Smooth muscle cell (in vitro differentiated cells): ENCODE measurements around the gene JAGN1. TPM values are rescaled to one million over a fixed set of nuclear protein-coding genes. Genes with fewer than 3 reads are reported as not detected.
A peak's percentile ranks its signal among the peaks of the same experiment; 100 is the strongest.

Source experiments
- DNase-seq: peaks from one replicate; lab custom pipeline; 2025; ENCODE audit not compliant: unreplicated experiment; lab: John Stamatoyannopoulos, UW
- H2AFZ ChIP-seq: fragments of 200-600 bp; sonication (generic); 2 replicates; pipeline ENCODE4 v1.6.0; 2016; ENCODE audit warnings: antibody characterized with exemption, low read depth, mild to moderate bottlenecking
- H3F3A ChIP-seq: fragments of 200-600 bp; sonication (generic); 2 replicates; pipeline ENCODE4 v1.6.0; 2017; ENCODE audit warnings: antibody characterized with exemption, low read depth
- H3K27ac ChIP-seq: fragments of 200-600 bp; sonication (generic); 2 replicates; pipeline ENCODE4 v1.5.1; 2016; ENCODE audit warnings: low read depth, mild to moderate bottlenecking
- H3K27me3 ChIP-seq: fragments of 200-600 bp; sonication (generic); 2 replicates; pipeline ENCODE4 v1.6.1; 2016; ENCODE audit warnings: low read depth, mild to moderate bottlenecking
- H3K36me3 ChIP-seq: fragments of 200-600 bp; sonication (generic); 2 replicates; pipeline ENCODE4 v1.5.1; 2016; ENCODE audit warnings: low read depth
- H3K4me1 ChIP-seq: fragments of 200-600 bp; sonication (generic); 2 replicates; pipeline ENCODE4 v1.5.1; 2016; ENCODE audit warnings: low read depth
- H3K4me2 ChIP-seq: fragments of 200-600 bp; sonication (generic); 2 replicates; pipeline ENCODE4 v1.6.0; 2016; ENCODE audit warnings: mild to moderate bottlenecking
- H3K4me3 ChIP-seq: fragments of 200-600 bp; sonication (generic); 2 replicates; pipeline ENCODE4 v1.5.1; 2016; ENCODE audit warnings: mild to moderate bottlenecking
- H3K79me2 ChIP-seq: fragments of 200-600 bp; sonication (generic); 2 replicates; pipeline ENCODE4 v1.6.0; 2016; ENCODE audit warnings: low read depth, mild to moderate bottlenecking
- H3K9ac ChIP-seq: fragments of 200-600 bp; sonication (generic); 2 replicates; pipeline ENCODE4 v1.6.0; 2016; ENCODE audit warnings: low read depth
- H3K9me3 ChIP-seq: fragments of 200-600 bp; sonication (generic); replicated peaks from 2 replicates; pipeline ENCODE4 v1.5.1; 2016; ENCODE audit warnings: low read depth
- H4K20me1 ChIP-seq: fragments of 200-600 bp; sonication (generic); 2 replicates; pipeline ENCODE4 v1.6.0; 2016; ENCODE audit warnings: low read depth
- WGBS: methylation state at CpG from one replicate; pipeline ENCODE4 v1.1.7; 2016; ENCODE audit warnings: low lambda C conversion rate; 5-methylcytosine and 5-hydroxymethylcytosine counted together
- polyA plus RNA-seq: library from polyadenylated mRNA; unstranded; fragments of >200 nt; fragmentation: Nextera tagmentation; extraction: Ambion mirVana; gene quantifications from 2 replicates; pipeline ENCODE4 v1.2.1, GENCODE V29; 2016
- total RNA-seq: library from RNA; depleted of rRNA; stranded (reverse); fragments of >200 nt; gene quantifications from 2 replicates; pipeline ENCODE4 v1.2.3, GENCODE V29; 2014
- TF ChIP-seq, protein P1 (sequence below): fragments of 200-600 bp; sonication (generic); IDR thresholded peaks from 2 replicates; pipeline ENCODE4 v1.5.1; 2017; ENCODE audit warnings: borderline replicate concordance, mild to moderate bottlenecking, antibody characterized with exemption; ENCODE audit not compliant: insufficient read depth, poor library complexity, severe bottlenecking

JAGN1 gene
- total and polyA plus RNA-seq, 2 experiments from 2014 or later = 36.8 to 37.3 TPM

DNA sequence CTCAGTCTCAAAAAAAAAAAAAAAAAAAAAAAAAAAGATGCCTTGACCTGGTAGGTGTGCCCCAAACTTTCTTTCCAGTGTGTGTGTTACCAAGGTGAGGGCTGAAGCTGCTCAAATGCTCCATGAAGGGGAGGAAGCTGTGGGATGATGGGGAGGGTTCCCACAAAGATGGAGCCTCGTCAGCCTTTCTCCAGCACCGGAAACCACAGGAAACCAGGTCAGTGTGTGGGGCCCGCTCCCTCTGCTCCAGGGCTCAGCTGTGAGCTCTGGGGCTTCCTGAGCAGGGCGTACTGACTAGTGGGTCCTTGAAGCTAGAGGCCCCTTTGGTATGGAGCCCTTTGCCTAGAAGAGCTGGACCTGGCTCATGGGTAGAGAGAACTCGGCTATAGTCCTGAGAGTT is 11.6 kb downstream of the JAGN1 start:
- no peaks in the 10 kb centered on the region for H3F3A ChIP-seq
- no peak overlapping the region for H3K9ac ChIP-seq
- H4K20me1 ChIP-seq = no peaks in the 10 kb centered on the region
- no peaks in the 10 kb centered on the region for H3K9me3 ChIP-seq
- peak overlapping the region; percentile 17 for H2AFZ ChIP-seq
- H3K27ac ChIP-seq = no peak overlapping the region
- H3K4me3 ChIP-seq = no peak overlapping the region
- no peak for DNase-seq
- no peaks in the 10 kb centered on the region for H3K36me3 ChIP-seq
- TF ChIP-seq, protein P1, sequence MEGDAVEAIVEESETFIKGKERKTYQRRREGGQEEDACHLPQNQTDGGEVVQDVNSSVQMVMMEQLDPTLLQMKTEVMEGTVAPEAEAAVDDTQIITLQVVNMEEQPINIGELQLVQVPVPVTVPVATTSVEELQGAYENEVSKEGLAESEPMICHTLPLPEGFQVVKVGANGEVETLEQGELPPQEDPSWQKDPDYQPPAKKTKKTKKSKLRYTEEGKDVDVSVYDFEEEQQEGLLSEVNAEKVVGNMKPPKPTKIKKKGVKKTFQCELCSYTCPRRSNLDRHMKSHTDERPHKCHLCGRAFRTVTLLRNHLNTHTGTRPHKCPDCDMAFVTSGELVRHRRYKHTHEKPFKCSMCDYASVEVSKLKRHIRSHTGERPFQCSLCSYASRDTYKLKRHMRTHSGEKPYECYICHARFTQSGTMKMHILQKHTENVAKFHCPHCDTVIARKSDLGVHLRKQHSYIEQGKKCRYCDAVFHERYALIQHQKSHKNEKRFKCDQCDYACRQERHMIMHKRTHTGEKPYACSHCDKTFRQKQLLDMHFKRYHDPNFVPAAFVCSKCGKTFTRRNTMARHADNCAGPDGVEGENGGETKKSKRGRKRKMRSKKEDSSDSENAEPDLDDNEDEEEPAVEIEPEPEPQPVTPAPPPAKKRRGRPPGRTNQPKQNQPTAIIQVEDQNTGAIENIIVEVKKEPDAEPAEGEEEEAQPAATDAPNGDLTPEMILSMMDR = no peak
- H3K79me2 ChIP-seq = no peaks in the 10 kb centered on the region
- peak overlapping the region; percentile 2 for H3K4me2 ChIP-seq
- peaks cover 3% of the 10 kb centered on the region for H3K4me1 ChIP-seq
- WGBS = 81% methylated on average over 5 of the region's 5 CpGs
- no peaks in the 10 kb centered on the region for H3K27me3 ChIP-seq

DNA sequence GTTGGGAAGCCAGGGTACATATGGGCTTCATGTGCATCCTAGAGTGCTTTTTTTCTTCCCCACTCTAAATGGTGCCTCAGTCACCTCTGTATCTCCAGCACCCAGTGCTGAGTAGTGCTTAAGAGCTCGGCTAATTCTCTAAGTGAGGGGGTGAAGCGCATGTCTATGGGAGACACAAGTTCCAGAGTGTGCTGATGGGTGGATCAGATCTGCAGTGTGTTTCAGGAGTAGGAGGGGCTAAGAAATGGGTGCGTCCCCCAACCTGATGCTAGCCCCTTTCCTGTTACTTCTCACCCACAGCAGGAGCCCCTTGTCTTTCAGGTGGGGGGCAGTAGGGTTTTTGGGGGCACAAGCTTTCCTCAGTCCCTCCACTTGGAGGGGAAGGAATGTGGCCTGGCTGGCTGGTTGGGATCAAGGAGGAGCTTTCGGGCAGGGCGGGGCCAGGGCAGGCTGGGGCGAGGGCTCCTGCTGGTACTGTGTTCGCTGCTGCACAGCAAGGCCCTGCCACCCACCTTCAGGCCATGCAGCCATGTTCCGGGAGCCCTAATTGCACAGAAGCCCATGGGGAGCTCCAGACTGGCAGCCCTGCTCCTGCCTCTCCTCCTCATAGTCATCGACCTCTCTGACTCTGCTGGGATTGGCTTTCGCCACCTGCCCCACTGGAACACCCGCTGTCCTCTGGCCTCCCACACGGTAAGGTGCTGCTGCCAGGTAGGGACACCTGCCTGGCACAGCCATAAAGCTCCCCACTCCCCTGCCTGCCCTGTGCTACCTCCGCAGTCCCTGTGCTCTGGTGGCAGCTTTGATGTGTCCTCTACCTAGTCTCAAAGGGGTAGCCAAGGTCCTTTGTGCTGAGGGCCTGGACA is 12.2 kb downstream of the JAGN1 start, which contains the start of gene IL17RE:
TSS of gene IL17RE (plus strand) at position 477 of the 866 bp plus-strand sequence. CDS start at position 562, 85 bp downstream.
- Histone ChIP-seq H3K27me3 (no peaks in the 10 kb centered on the region), H3K36me3 (no peaks in the 10 kb centered on the region), H3K79me2 (no peaks in the 10 kb centered on the region), H3K4me3 (peak within 1 kb of the TSS; percentile 28), H4K20me1 (no peaks in the 10 kb centered on the region), H2AFZ (peak within 1 kb of the TSS; percentile 67), H3K4me2 (peak within 1 kb of the TSS; percentile 74), H3K4me1 (peaks cover 3% of the 10 kb centered on the region), H3F3A (no peaks in the 10 kb centered on the region), H3K9ac (no peak within 1 kb of the TSS), H3K9me3 (no peaks in the 10 kb centered on the region), H3K27ac (peak within 1 kb of the TSS; percentile 54)
- TF ChIP-seq, protein P1 = no peak
- no peak for DNase-seq
- WGBS = 58% methylated on average over 12 of the region's 13 CpGs

DNA sequence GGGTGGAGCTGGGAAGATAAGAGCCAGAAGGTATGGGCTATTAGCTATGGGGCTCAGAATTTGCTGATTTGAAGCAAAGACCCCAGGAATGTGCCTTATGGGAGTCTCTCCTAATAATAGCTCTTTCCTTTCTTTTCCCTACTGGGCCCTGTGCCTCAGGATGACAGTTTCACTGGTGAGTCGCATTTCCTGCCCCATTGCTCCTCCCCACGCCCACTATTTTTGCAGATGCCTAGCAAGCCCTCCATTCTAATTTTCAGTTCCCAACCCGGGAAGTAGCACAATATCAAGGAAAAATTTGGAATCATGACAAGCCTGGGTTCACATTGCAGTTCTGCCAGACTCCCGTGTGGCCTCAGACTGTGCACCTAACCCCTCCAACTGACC is 12.8 kb downstream of the JAGN1 start:
- Histone ChIP-seq H3K9me3 (no peaks in the 10 kb centered on the region), H3K4me1 (peaks cover 3% of the 10 kb centered on the region), H2AFZ (peak overlapping the region; percentile 67), H3K36me3 (no peaks in the 10 kb centered on the region), H3K79me2 (no peaks in the 10 kb centered on the region), H3K27me3 (no peaks in the 10 kb centered on the region), H4K20me1 (no peaks in the 10 kb centered on the region), H3K9ac (no peak overlapping the region), H3K4me2 (peak overlapping the region; percentile 74), H3K4me3 (peak overlapping the region; percentile 28), H3F3A (no peaks in the 10 kb centered on the region), H3K27ac (peak overlapping the region; percentile 54)
- WGBS = 33% methylated on average over 4 of the region's 4 CpGs
- no peak for DNase-seq
- TF ChIP-seq, protein P1 = no peak
